Epithelial cell of alveolus of lung (primary cell): ENCODE measurements around the gene HNRNPU. TPM values are rescaled to one million over a fixed set of nuclear protein-coding genes. Genes with fewer than 3 reads are reported as not detected.

Source experiments
- total RNA-seq: library from RNA; depleted of rRNA; stranded (reverse); fragments of >200 nt; gene quantifications from 2 replicates; pipeline ENCODE4 v1.2.1, GENCODE V29; 2015

HNRNPU gene
- 239 and 242 TPM in 2 replicates for total RNA-seq

DNA sequence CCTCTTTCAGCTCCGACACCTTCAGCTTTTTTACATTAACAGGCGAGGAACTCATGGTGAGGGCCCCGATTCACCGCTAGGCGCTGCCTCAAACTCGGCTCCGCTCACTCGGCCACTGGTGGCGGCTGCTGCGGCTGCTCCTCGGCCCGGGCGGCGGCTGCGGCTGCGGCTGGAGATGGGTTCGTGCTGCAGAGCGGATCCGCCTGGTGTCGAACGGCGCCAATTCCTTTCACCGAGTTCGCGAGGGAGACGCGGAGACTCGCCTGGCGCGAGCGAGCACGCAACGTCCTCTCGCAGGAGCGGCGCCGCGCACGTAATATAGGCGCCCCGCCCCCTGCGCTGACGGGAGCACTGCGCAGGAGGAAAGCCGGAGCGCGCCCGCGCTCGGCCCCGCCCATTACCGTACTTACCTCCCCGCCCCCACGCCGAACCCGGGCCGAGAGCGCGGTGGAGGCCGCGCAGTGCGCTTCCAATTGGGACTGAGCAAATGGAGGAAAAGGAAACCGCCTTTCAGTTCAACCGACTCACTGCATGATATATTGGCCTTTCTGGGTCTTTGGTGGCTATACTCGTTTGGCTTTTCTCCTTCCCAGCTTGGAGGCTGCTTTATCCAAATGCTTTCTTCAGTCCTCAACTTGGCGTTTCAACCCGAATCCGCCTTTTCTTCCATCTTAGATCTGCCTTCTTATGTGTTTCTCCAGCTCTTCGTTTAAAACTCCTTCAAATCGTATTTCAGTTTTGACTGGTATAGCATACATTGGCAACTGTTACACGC is at the start of gene HNRNPU:
Gene HNRNPU (minus strand): TSS at position 291 of the 775 bp plus-strand sequence. CDS start 236 bp downstream, at position 55.

DNA sequence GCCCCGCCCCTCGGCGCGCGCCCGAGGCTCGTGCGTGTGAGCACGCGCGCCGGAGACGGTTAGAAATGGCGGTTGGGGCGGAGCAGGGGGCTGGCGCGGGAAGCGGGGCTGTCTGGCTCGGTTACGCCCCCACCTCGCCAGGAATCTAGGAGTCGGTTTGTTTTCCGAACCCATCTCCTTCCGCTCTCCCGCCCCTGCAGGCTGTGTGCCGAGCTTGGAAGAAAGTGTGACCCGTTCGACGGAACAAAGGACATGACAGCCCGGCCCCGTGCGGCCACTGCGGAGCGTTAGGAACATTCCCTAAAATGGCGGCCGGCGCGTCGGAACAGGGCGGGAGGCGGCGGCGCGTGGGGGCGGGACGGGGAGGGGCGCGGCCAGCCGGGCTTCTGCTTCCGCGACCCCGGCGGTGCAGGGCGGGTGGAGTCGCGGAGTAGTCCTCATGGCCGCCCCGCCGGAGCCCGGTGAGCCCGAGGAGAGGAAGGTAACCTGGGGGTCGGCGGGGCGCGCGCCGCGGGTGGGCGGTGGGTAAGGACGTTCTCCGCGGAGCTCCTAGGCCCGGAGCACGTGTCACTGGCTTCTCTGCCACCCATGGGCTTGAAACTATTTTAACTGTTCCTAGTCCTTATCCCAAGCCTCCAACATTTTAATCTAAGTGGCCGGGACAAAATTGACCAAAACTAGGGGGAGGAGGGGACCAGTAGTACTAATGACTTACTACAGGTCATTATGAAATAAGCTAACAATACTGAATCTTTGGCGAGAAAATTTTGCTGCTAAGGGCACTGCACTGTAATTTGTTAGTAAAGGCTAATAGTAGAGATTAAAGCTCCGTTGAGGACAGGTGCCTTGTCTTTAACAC is 28.8 kb downstream of the HNRNPU start, which contains the start of gene COX20:
Gene COX20 (plus strand): TSS at position 383 of the 859 bp plus-strand sequence. CDS start 57 bp downstream, at position 440.

Other genes with a start within 250 kb of the HNRNPU start
- 47.3 and 48.5 TPM in 2 replicates for gene DESI2, start 211.4 kb downstream of the HNRNPU start, total RNA-seq
- gene COX20, start 28.9 kb downstream of the HNRNPU start, total RNA-seq: 9.3 and 17.7 TPM in 2 replicates